HG02678 (cell line): ENCODE data around the gene GRAMD1A.
"Not testable (repeated sequence)": the region's sequence is repeated elsewhere in the genome, so short reads cannot be mapped to it uniquely, and the experiment has no call there.

Source experiments
- ATAC-seq: cut with Tn5 transposase; IDR thresholded peaks from one replicate; pipeline ENCODE4 v1.9.1; 2021; ENCODE audit warnings: mild to moderate bottlenecking, moderate library complexity; ENCODE audit not compliant: unreplicated experiment

Gene GRAMD1A

DNA sequence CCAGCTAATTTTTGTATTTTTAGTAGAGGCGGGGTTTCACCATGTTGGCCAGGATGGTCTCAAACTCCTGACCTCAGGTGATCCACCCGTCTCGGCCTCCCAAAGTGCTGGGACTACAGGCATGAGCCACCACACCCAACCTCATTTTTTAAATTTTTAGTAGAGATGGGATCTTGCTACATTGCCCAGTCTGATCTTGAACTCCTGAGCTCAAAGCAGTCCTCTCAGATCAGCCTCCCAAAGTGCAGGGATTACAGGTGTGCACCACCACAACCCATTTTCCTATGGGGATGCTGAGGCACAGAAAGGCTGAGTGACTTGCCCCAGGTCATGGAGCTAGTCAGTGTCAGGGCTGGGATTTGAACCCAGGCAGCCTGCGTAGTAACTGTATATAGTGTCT, 51.1 kb downstream of the GRAMD1A start:
- ATAC-seq, result not testable (repeated sequence)

DNA sequence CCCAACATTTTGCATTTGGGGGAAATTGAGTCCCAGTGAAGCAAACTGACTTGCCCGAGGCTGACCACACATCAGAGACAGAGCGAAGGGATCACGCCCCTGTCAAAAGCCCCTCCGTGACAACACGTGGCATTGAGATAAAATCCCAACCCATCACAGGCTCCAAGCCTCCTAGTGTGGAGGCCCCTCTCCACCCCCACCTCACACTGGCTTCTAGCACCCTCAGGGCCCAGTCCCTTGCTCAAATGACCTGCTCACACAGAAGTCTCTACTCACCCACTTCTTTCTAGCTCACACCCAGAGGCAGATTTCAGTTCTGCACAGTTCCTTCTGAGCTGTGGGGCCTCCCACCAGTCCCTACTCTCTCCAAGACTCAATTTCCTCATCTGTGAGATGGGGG, 51.7 kb downstream of the GRAMD1A start:
- no peak for ATAC-seq

GRCh38 chr19:35052599-35053190, 52.6 kb downstream of the GRAMD1A start:
- ATAC-seq, result no peak

GRCh38 chr19:35053667-35054293, 53.7 kb downstream of the GRAMD1A start:
- no peak for ATAC-seq

- no peak for ATAC-seq
These were observed 54.5 kb downstream of the GRAMD1A start for GRCh38 chr19:35054626-35055025.

DNA sequence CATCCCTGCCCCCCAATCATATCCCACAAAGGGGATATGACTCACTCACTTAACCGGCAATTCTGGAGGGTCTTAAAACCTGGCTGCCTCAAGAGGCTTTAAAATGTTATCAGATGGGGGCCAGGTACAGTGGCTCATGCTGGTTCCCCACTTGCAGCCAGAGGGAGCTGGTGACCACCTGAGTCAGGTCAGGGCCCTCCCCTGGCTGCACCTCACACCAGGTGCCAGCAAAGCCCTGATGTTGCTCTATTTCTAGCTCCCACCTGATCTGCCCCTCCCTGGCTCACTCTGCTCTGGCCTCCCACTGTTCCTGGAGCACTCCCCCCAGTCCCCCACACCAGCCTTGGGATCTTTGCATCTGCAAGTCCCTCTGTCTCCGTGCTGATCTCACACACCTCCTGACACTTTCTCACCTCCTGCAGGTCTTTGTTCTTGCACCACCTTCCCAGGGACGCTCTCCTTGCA, 55.6 kb downstream of the GRAMD1A start:
- ATAC-seq, result no peak

- ATAC-seq, result no peak
These were observed 56.5 kb downstream of the GRAMD1A start for GRCh38 chr19:35056513-35057063.

- no peak for ATAC-seq
These were observed 58.2 kb downstream of the GRAMD1A start for GRCh38 chr19:35058370-35058769.

- ATAC-seq, result no peak
These were observed 59.1 kb downstream of the GRAMD1A start for GRCh38 chr19:35059006-35059798.

DNA sequence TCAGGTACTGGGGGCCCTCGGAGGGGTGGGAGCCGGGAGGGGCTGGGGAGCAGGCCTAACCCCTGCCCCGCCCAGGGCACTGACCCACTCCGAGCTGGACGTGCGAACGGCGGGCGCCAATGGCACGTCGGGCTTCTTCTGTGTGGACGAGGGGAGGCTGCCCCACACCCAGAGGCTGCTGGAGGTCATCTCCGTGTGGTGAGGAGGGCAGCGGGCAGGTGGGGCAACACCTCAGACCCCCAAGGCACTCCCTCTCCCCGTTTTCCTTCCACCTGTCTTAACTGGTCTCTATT, 59.6 kb downstream of the GRAMD1A start:
- ATAC-seq, result no peak

DNA sequence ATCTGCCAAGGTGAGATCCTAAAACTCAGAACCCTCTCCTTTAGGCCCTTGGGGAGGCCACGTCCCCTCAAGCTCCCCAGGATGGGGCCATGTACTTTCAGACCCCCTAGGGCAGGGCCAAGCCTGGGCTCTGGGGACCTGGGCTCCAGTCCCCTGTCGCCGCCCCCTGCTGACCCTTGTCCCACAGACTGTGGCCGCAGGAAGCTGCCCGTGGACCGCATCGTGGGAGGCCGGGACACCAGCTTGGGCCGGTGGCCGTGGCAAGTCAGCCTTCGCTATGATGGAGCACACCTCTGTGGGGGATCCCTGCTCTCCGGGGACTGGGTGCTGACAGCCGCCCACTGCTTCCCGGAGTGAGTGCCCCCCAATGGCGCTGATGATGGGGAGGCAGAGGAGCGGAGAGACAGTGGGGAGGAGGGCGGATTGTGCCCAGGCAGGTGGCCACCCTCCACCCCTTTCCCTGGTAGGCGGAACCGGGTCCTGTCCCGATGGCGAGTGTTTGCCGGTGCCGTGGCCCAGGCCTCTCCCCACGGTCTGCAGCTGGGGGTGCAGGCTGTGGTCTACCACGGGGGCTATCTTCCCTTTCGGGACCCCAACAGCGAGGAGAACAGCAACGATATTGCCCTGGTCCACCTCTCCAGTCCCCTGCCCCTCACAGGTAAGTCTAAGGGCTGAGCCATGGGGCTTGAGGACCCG, 60.2 kb downstream of the GRAMD1A start:
- ATAC-seq, result no peak

DNA sequence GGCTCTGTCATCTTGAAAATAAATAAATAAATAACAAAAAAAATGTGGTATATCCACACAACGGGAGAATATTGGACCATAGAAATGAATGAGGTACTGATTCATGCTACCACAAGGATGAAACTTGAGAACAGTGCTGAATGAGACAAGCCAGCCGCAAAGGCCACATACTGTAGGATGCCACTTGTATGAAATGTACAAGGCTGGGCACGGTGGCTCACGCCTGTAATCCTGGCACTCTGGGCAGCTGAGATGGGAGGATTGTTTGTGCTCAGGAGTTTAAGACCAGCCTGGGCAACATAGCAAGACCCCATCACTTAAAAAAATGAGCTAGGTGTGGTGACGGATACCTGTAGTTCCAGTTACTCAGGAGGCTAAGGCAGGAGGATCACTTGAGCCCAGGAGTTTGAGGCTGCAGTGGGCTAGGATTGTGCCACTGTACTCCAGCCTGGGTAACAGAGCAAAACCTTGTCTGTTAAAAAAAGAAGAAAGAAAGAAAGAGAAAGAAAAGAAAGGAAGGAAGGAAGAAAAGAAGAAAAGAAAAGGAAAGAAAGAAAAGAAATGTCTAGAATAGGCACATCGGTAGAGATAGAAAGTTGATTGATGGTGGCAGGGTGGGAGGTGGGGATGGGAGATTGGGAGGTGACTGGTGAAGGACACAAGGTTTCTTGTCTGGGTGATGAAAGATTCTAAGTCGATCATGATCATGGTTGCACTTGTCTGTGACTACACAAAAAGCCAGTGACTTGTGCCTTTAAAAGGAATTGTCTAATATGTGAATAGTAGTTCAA, 61.7 kb downstream of the GRAMD1A start:
- ATAC-seq, result no peak

GRCh38 chr19:35062942-35063341, 62.8 kb downstream of the GRAMD1A start:
- ATAC-seq, result no peak

DNA sequence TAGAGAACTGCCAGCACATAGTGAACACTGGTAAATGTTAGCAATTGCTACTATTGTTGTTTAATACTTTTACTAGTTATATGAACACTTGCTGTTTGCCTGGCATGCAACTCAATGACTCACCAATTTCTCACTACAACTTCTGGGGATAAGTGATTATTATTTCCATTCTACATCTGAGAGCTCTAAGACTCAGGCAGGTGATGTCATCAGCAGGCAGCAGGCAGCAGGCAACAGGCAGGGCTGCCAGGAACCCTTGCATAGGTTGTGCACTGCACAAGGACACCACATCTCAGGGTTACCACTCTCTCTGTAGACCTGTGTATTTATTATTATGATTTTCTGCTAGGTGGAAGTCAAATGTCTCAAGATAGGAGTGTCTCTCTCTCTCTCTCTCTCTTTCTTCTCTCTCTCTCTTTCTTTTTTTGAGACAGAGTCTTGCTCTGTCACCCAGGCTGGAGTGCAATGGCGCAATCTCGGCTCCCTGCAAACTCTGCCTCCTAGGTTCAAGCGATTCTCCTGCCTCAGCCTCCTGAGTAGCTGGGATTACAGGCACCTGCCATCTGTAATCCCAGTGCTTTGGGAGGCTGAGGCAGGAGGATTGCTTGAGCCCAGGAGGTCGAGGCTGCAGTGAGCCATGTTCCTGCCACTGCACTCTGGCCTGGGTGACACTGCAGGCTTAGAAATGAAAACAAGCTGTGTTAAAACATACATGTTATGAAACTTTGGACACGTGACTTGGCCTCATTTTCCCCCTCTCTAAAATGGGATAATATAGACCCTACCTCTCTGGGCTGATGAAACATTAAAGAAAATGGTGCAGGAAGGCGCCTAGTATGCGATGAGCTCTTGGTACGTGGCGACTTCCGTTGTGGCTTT, 64.1 kb downstream of the GRAMD1A start:
- ATAC-seq, result no peak

- ATAC-seq, result no peak
These were observed 65.5 kb downstream of the GRAMD1A start for GRCh38 chr19:35065574-35065973.

GRCh38 chr19:35066121-35066520, 66.0 kb downstream of the GRAMD1A start:
- ATAC-seq, result no peak

DNA sequence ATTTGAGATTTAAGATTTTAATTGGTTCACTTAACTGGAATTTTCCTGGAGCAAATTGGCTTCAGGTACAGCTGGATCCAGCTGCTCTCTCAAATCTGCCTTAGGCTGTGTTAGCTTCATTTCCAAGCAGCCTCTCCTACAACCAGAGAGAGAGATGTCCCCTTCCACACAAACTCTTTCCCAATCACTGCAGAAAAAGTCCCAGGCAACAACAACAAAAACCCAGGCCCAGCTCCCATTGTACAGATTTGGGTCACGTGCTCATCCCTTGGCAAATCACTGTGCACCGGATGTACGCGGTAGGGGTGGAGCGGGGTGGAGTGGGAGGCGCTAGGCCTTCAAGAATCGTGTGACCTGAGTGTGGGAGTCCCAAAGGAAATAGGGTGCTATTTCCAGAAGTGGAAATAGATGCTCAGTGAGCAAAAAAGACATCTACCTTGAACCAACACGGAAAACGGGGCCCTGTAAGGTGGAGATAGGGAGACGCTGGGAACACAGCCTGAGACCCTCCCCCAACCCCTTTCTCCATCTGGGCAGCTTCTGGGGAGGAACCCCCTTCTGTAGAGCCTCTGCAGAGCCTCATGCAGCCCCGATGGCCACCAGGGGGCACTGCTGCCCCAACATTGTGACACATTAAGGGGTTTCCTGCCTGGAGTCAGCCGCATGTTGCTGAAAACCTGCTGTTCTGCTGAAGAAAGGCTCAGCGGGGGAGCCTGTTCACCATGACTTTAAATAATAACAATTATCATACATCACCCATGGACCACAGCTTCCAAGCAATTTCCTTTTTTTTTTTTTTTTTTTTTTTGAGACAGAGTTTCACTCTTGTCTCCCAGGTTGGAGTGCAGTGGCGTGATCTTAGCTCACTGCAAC, 66.8 kb downstream of the GRAMD1A start:
- ATAC-seq, result peak; percentile 62

DNA sequence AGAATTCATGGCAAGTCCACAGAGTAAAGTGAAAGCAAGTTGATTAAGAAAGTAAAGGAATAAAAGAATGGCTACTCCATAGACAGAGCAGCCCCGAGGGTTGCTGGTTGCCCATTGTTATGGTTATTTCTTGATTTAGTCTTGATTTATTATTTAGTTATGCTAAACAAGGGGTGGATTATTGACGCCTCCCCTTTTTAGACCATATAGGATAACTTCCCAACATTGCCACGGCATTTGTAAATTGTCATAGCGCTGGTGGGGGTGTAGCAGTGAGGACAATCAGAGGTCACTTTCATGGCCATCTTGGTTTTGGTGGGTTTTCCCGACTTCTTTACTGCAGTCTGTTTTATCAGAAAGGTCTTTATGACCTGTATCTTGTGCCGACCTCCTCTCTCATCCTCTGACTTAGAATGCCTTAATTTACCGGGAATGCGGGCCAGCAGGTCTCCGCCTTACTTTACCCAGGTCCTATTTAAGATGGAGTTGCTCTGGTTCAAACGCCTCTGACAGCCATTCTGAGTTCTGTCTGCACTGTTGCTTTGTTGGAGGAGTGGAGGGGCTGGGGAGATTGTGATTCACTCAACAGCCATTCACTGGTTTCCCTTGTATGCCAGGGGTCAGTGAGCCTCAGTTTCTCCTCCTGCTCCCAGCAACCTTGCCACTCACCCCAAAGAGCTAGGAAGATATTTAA, 69.0 kb downstream of the GRAMD1A start:
- ATAC-seq, result no peak
